A673 (cell line): ENCODE data around the gene OR1E1. TPM values are rescaled to one million over a fixed set of nuclear protein-coding genes. Genes with fewer than 3 reads are reported as not detected.

ENCODE experiments used
- Bru-seq: library from RNA; stranded (reverse); fragments of 400-500 nt; gene quantifications from one replicate; lab custom pipeline; 2021; lab: Mats Ljungman, UMichigan
- BruChase-seq, 2 experiments: library from RNA; stranded (reverse); fragments of 400-500 nt; gene quantifications; one replicate each; lab custom pipeline; 2021; lab: Mats Ljungman, UMichigan
- BruUV-seq: library from RNA; stranded (reverse); fragments of 400-500 nt; replicated peaks from 2 replicates; lab custom pipeline; 2021; lab: Mats Ljungman, UMichigan
- CTCF ChIA-PET: fragments of 300-600 bp; sonication (Branson Sonifier 250); formaldehyde crosslinking; loops from one replicate; lab custom pipeline; 2022; ENCODE audit warnings: antibody characterized with exemption; lab: Charles Lee
- POLR2A ChIA-PET: fragments of 300-600 bp; sonication (Branson Sonifier 250); formaldehyde crosslinking; loops from one replicate; lab custom pipeline; 2022; ENCODE audit warnings: antibody characterized with exemption; ENCODE audit not compliant: low non-redundant PET; lab: Charles Lee
- DNase-seq: peaks from one replicate; pipeline ENCODE4 v3.0.0-alpha.2; 2015; ENCODE audit warnings: low spot score
- H3K27ac ChIP-seq: fragments of 200-600 bp; sonication (generic); 2 replicates; pipeline ENCODE4 v1.5.1; 2016; ENCODE audit warnings: mixed run types, low read depth, mild to moderate bottlenecking, mixed read lengths, antibody characterized with exemption, low read length; ENCODE audit not compliant: poor library complexity, severe bottlenecking
- H3K27me3 ChIP-seq: fragments of 200-600 bp; sonication (generic); replicated peaks from 2 replicates; pipeline ENCODE4 v1.6.1; 2017; ENCODE audit warnings: mixed run types, low read depth, mild to moderate bottlenecking, mixed read lengths, antibody characterized with exemption, low read length; ENCODE audit not compliant: insufficient read depth, poor library complexity
- H3K36me3 ChIP-seq: fragments of 200-600 bp; sonication (generic); 2 replicates; pipeline ENCODE4 v1.6.1; 2016; ENCODE audit warnings: mixed run types, mild to moderate bottlenecking, mixed read lengths, antibody characterized with exemption, low read length; ENCODE audit not compliant: insufficient read depth, poor library complexity, severe bottlenecking
- H3K4me1 ChIP-seq: fragments of 200-600 bp; sonication (generic); 2 replicates; pipeline ENCODE4 v1.6.1; 2017; ENCODE audit warnings: mixed run types, mild to moderate bottlenecking, mixed read lengths, antibody characterized with exemption, low read length; ENCODE audit not compliant: insufficient read depth, poor library complexity, severe bottlenecking
- H3K4me3 ChIP-seq: fragments of 200-600 bp; sonication (generic); 2 replicates; pipeline ENCODE4 v1.5.1; 2016; ENCODE audit warnings: low read depth, mixed run types, mild to moderate bottlenecking, mixed read lengths, low read length; ENCODE audit not compliant: poor library complexity, severe bottlenecking
- H3K9me3 ChIP-seq: fragments of 200-600 bp; sonication (generic); 2 replicates; pipeline ENCODE4 v1.6.1; 2016; ENCODE audit warnings: mixed run types, low read depth, mild to moderate bottlenecking, mixed read lengths, antibody characterized with exemption, low read length; ENCODE audit not compliant: poor library complexity, severe bottlenecking
- EZH2 ChIP-seq: fragments of 200-600 bp; sonication (generic); IDR thresholded peaks from 2 replicates; pipeline ENCODE4 v1.6.1; 2017; ENCODE audit warnings: borderline replicate concordance, low read depth, mild to moderate bottlenecking, mixed read lengths, antibody characterized with exemption, low read length; ENCODE audit not compliant: poor library complexity, severe bottlenecking
- intact Hi-C: fragments of 100-400 bp; cut with micrococcal nuclease; formaldehyde crosslinking; loops from one replicate; pipeline ENCODE4 v1.10.0; 2022; ENCODE audit not compliant: unreplicated experiment
- long read RNA-seq: library from polyadenylated mRNA; stranded (forward); transcript quantifications from one replicate; pipeline ENCODE4 v2.0.0, GENCODE V29; 2022
- total RNA-seq: library from RNA; stranded (reverse); gene quantifications from 2 replicates; pipeline ENCODE4 v1.2.3, GENCODE V29; 2021
- TF ChIP-seq, protein P1 (sequence below): fragments of 300-800, 200-600 bp; sonication (generic); conservative IDR thresholded peaks from 2 replicates; pipeline ENCODE4 v1.5.1; 2017; ENCODE audit warnings: low read depth, mild to moderate bottlenecking, antibody characterized with exemption, low read length, moderate library complexity, mixed read lengths

OR1E1 gene, protein sequence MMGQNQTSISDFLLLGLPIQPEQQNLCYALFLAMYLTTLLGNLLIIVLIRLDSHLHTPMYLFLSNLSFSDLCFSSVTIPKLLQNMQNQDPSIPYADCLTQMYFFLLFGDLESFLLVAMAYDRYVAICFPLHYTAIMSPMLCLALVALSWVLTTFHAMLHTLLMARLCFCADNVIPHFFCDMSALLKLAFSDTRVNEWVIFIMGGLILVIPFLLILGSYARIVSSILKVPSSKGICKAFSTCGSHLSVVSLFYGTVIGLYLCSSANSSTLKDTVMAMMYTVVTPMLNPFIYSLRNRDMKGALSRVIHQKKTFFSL
- total RNA-seq (not detected in 2 replicates), Bru-seq, nascent RNA (not detected), BruChase-seq, experiment 1, labeled RNA remaining after a 2-hour chase (not detected), BruChase-seq, experiment 2, labeled RNA remaining after a 6-hour chase (not detected)
- long read RNA-seq: 0 reads

DNA sequence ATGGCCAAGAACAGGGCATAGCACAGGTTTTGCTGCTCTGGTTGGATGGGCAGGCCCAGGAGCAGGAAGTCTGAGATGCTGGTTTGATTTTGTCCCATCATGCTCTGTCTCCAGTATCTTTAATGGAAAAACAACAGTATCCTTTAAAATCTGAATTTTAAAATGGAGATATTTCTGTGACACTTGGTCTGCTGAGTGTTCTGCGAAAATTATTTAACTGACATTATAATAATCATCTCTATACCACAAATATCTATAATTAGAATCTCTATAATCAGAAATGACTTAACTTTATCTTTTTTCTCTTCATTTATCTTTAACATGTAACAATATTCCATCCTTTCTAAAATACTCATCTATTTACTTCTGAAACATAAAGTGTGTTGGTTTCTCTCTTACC is at the start of gene OR1E1:
TSS of gene OR1E1 (minus strand) at position 101 of the 400 bp plus-strand sequence. CDS start at position 101, 0 bp downstream.
- POLR2A ChIA-PET: no interaction called here
- H3K36me3 ChIP-seq: no peaks in the 10 kb centered on the region
- H3K4me1 ChIP-seq: no peaks in the 10 kb centered on the region
- CTCF ChIA-PET: no interaction called here
- TF ChIP-seq, protein P1, sequence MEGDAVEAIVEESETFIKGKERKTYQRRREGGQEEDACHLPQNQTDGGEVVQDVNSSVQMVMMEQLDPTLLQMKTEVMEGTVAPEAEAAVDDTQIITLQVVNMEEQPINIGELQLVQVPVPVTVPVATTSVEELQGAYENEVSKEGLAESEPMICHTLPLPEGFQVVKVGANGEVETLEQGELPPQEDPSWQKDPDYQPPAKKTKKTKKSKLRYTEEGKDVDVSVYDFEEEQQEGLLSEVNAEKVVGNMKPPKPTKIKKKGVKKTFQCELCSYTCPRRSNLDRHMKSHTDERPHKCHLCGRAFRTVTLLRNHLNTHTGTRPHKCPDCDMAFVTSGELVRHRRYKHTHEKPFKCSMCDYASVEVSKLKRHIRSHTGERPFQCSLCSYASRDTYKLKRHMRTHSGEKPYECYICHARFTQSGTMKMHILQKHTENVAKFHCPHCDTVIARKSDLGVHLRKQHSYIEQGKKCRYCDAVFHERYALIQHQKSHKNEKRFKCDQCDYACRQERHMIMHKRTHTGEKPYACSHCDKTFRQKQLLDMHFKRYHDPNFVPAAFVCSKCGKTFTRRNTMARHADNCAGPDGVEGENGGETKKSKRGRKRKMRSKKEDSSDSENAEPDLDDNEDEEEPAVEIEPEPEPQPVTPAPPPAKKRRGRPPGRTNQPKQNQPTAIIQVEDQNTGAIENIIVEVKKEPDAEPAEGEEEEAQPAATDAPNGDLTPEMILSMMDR: no peak
- TF ChIP-seq EZH2: no peak
- intact Hi-C loops: no loop called here
- BruUV-seq: no TSS peak
- H3K27ac ChIP-seq: no peak within 1 kb of the TSS
- DNase-seq: no peak
- H3K4me3 ChIP-seq: no peak within 1 kb of the TSS
- H3K9me3 ChIP-seq: no peaks in the 10 kb centered on the region
- H3K27me3 ChIP-seq: no peaks in the 10 kb centered on the region

DNA sequence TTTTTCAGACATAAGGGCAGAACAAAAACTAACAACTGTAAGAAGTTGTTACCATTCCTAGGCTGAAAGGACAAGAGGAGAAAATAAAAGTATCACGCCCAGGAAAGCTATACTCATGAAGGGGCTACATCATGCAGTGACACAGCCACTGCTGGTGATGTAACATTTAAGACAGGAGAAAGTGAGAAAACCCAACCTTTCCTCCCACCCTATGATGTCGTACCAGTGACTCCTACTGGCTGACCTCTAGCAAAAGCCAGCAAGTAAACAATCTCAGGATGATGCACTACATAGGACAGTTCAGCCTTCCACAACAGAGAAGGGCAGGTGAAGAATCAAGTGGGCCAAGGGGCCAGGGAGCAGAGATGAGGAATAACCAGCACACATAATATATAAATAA is 49.4 kb upstream of the OR1E1 start:
- no peak overlapping the region for H3K27ac ChIP-seq
- peak; percentile 10 for DNase-seq
- no peaks in the 10 kb centered on the region for H3K36me3 ChIP-seq
- intact Hi-C loops: no loop called here
- TF ChIP-seq, protein P1: 0 out of 2 replicates have a peak, but pooled peaks have one; percentile 21
- no peak for TF ChIP-seq EZH2
- H3K4me3 ChIP-seq: no peak overlapping the region
- H3K27me3 ChIP-seq: peaks cover 5% of the 10 kb centered on the region
- ChIA-PET POLR2A (no interaction called here), CTCF (no interaction called here)
- BruUV-seq: no TSS peak
- H3K9me3 ChIP-seq: no peaks in the 10 kb centered on the region
- H3K4me1 ChIP-seq: no peaks in the 10 kb centered on the region

DNA sequence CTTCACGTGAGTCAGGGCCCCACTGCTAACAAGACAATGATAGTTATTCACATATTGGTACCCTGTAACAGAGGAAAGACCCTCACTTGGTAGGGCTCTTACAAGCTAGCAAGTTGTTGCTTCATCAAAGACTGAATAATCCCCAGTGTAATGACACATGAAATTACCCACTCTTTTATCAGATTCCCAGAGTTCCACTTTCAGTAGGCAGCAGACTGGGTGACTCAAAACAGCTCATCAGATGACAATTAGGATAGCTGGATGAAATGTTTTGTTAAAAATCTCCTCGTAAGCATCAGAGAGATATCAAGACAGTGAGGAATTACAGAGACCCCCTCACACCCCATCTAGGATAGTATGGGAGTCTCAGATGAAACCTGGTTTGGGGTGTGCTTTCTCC is 42.2 kb upstream of the OR1E1 start:
- intact Hi-C loops: no loop called here
- TF ChIP-seq, protein P1: no peak
- TF ChIP-seq EZH2: no peak
- H3K36me3 ChIP-seq: no peaks in the 10 kb centered on the region
- H3K9me3 ChIP-seq: no peaks in the 10 kb centered on the region
- H3K27me3 ChIP-seq: peaks cover 32% of the 10 kb centered on the region
- ChIA-PET CTCF (no interaction called here), POLR2A (no interaction called here)
- H3K4me3 ChIP-seq: no peak overlapping the region
- no peaks in the 10 kb centered on the region for H3K4me1 ChIP-seq
- BruUV-seq: no TSS peak
- no peak overlapping the region for H3K27ac ChIP-seq
- no peak for DNase-seq
